Transverse colon (tissue), 4 donors: ENCODE results near the gene HTR2A. TPM values are rescaled to one million over a fixed set of nuclear protein-coding genes. Genes with fewer than 3 reads are reported as not detected.
A peak's percentile ranks its signal among the peaks of the same experiment; 100 is the strongest.

ENCODE experiments used
- DNase-seq: peaks from one replicate; pipeline ENCODE4 v3.0.0-alpha.2; 2019
- H3K27ac ChIP-seq, 4 donors: fragments of 200-600 bp; sonication (generic); 2 replicates each; pipeline ENCODE4 v1.5.1; 2016 to 2018; ENCODE audit warnings: inconsistent platforms in 4 of 4
- H3K27me3 ChIP-seq: fragments of 200-600 bp; sonication (generic); 2 replicates; pipeline ENCODE4 v1.5.1; 2017; ENCODE audit warnings: inconsistent platforms
- H3K36me3 ChIP-seq, 4 donors: fragments of 200-600 bp; sonication (generic); 2 replicates each; pipeline ENCODE4 v1.5.1; 2017 to 2019; ENCODE audit warnings: inconsistent platforms in 4 of 4
- H3K4me1 ChIP-seq, 4 donors: fragments of 200-600 bp; sonication (generic); 2 replicates each; pipeline ENCODE4 v1.5.1; 2017 to 2020; ENCODE audit warnings: inconsistent platforms in 4 of 4
- H3K4me3 ChIP-seq, 4 donors: fragments of 200-600 bp; sonication (generic); 1 replicate in 1 of 4; 2 replicates in 3 of 4; pipeline versions ENCODE4 v1.5.1 to v1.6.1; 2017 to 2019; ENCODE audit warnings: inconsistent platforms in 4 of 4
- H3K9me3 ChIP-seq, 2 donors: fragments of 200-600 bp; sonication (generic); 2 replicates each; pipeline ENCODE4 v1.5.1; 2017 to 2019; ENCODE audit warnings: inconsistent platforms in 2 of 2
- CTCF ChIP-seq, 5 experiments: fragments of 200-600 bp in 3 of 5; fragments of 450-650 bp in 2 of 5; sonication (generic) in 3 of 5; IDR thresholded peaks; 1 replicate in 2 of 5; 2 replicates in 3 of 5; pipeline ENCODE4 v1.5.1; 2016 to 2017; ENCODE audit warnings: antibody characterized with exemption in 5 of 5, inconsistent platforms in 3 of 5, mild to moderate bottlenecking in 2 of 5, moderate library complexity in 1 of 5
- EP300 ChIP-seq: sonication (generic); formaldehyde crosslinking; IDR thresholded peaks from one replicate; pipeline ENCODE4 v1.6.1; 2017; ENCODE audit warnings: antibody characterized with exemption, low read depth
- POLR2A ChIP-seq: fragments of 450-650 bp; IDR thresholded peaks from one replicate; pipeline ENCODE4 v1.6.1; 2016; ENCODE audit warnings: antibody characterized with exemption, mild to moderate bottlenecking, moderate library complexity
- POLR2AphosphoS5 ChIP-seq, 3 donors: sonication (generic); formaldehyde crosslinking; IDR thresholded peaks; one replicate each; pipeline ENCODE4 v1.6.1; 2016; ENCODE audit warnings: antibody characterized with exemption in 3 of 3
- WGBS, 2 donors: methylation state at CpG; one replicate each; pipeline ENCODE4 v1.1.5; 2018; ENCODE audit warnings: low coverage in 1 of 2; 5-methylcytosine and 5-hydroxymethylcytosine counted together
- in situ Hi-C, 4 donors: fragments of 200-750 bp; cut with MboI; loops; one replicate each; pipeline versions ENCODE4 v1.15.0 to v1.15.1; 2017; ENCODE audit warnings: low sequenced_read_pairs in 3 of 4, low pct_ligation_motif_present in 1 of 4, low pct_unique_long_range_greater_than_20kb in 1 of 4
- intact Hi-C: fragments of 100-400 bp; cut with DNase I; formaldehyde crosslinking; loops from one replicate; pipeline ENCODE4 v1.15.1; 2023; ENCODE audit warnings: low total_unique reads
- total RNA-seq, 4 donors: library from RNA; depleted of rRNA; stranded (reverse); fragments of >200 nt; gene quantifications; one replicate each; pipeline ENCODE4 v1.1.0, GENCODE V29; 2016

The HTR2A gene
- total RNA-seq, 4 donors from 2014 or later, result 0.14 to 0.20 (median 0.16) TPM; not detected in 1

- Histone ChIP-seq H3K27ac (peak within 1 kb of the TSS; percentile 92 to 96 (median 93)), H3K9me3 (no peaks in the 10 kb centered on the region), H3K4me3 (peak within 1 kb of the TSS; percentile 60 to 96 (median 70)), H3K36me3 (peaks cover 0 to 5% (median 0%) of the 10 kb centered on the region in 4 donors), H3K27me3 (no peaks in the 10 kb centered on the region), H3K4me1 (peaks cover 10 to 53% (median 21%) of the 10 kb centered on the region in 4 donors)
- intact Hi-C loops (no loop called here), in situ Hi-C loops (no loop called here)
- TF ChIP-seq POLR2A (peak; percentile 85), EP300 (no peak), POLR2AphosphoS5 (IDR thresholded peaks at IDR 0.05) (peak; percentile 79 to 80 (median 80)), CTCF (IDR thresholded peaks at IDR 0.05) (no peak)
- WGBS, 2 donors, result 0% methylated on average over 4 to 70 of the region's 77 CpGs
- DNase-seq, result peak; percentile 95
These were observed 100.1 kb downstream of the HTR2A start, which contains the start of gene ESD for GRCh38 chr13:46796515-46797474. TSS of gene ESD (minus strand) at chr13:46797161. CDS start at chr13:46791413, 5,748 bp downstream.

GRCh38 chr13:46796129-46796514 lies 100.7 kb downstream of the HTR2A start:
- TF ChIP-seq EP300 (no peak), CTCF (IDR thresholded peaks at IDR 0.05) (no peak), POLR2AphosphoS5 (IDR thresholded peaks at IDR 0.05) (no peak), POLR2A (no peak)
- in situ Hi-C loops, result no loop called here
- Histone ChIP-seq H3K36me3 (peaks cover 0 to 10% (median 2%) of the 10 kb centered on the region in 4 donors), H3K9me3 (no peaks in the 10 kb centered on the region), H3K4me3 (peak overlapping the region; percentile 60 to 96 (median 70)), H3K27ac (peak overlapping the region; percentile 92 to 96 (median 93)), H3K27me3 (no peaks in the 10 kb centered on the region), H3K4me1 (peaks cover 10 to 53% (median 21%) of the 10 kb centered on the region in 4 donors)
- intact Hi-C loops, result no loop called here
- 62 to 81% methylated on average over 4 to 5 of the region's 5 CpGs for WGBS, 2 donors
- DNase-seq, result no peak

GRCh38 chr13:46795321-46795720 lies 101.5 kb downstream of the HTR2A start:
- H3K9me3 ChIP-seq, result no peaks in the 10 kb centered on the region
- in situ Hi-C loops (no loop called here), intact Hi-C loops (no loop called here)
- H3K27ac ChIP-seq, result no peak overlapping the region
- H3K36me3 ChIP-seq, result peaks cover 0 to 18% (median 6%) of the 10 kb centered on the region in 4 donors
- TF ChIP-seq POLR2AphosphoS5 (IDR thresholded peaks at IDR 0.05) (no peak), POLR2A (no peak), CTCF (IDR thresholded peaks at IDR 0.05) (no peak), EP300 (no peak)
- DNase-seq, result no peak
- 88 to 91% methylated on average over 6 of the region's 6 CpGs for WGBS, 2 donors
- H3K27me3 ChIP-seq, result no peaks in the 10 kb centered on the region
- no peak overlapping the region for H3K4me3 ChIP-seq
- H3K4me1 ChIP-seq, result peaks cover 10 to 53% (median 21%) of the 10 kb centered on the region in 4 donors

GRCh38 chr13:46783504-46783903 lies 113.3 kb downstream of the HTR2A start:
- WGBS, 2 donors, result 69 to 77% methylated on average over 3 of the region's 3 CpGs
- peaks cover 0 to 8% (median 0%) of the 10 kb centered on the region in 4 donors for H3K4me1 ChIP-seq
- no peaks in the 10 kb centered on the region for H3K27me3 ChIP-seq
- TF ChIP-seq POLR2A (no peak), POLR2AphosphoS5 (IDR thresholded peaks at IDR 0.05) (no peak), CTCF (IDR thresholded peaks at IDR 0.05) (no peak), EP300 (no peak)
- H3K36me3 ChIP-seq, result peaks cover 0 to 70% (median 34%) of the 10 kb centered on the region in 4 donors
- H3K27ac ChIP-seq, result no peak overlapping the region
- no peak for DNase-seq
- intact Hi-C loops, result no loop called here
- in situ Hi-C loops, result no loop called here
- H3K9me3 ChIP-seq, result no peaks in the 10 kb centered on the region
- no peak overlapping the region for H3K4me3 ChIP-seq
